ENCODE results near the gene GATAD2A. TPM values are rescaled to one million over a fixed set of nuclear protein-coding genes. Genes with fewer than 3 reads are reported as not detected.

GATAD2A gene
- polyA plus RNA-seq, 1 donor (not counting 4 experiments of a cell fraction or from before 2014, with no cell fraction given) = 28.4 TPM

GRCh38 chr19:19530889-19531288 is 125.4 kb downstream of the GATAD2A start:
- Histone ChIP-seq H3K36me3 (ENCODE audit: control insufficient read depth in 2 of 2, extremely low read depth in 1 of 2, insufficient read depth in 2 of 2, low read length in 2 of 2) (peaks cover 0 to 15% of the 10 kb centered on the region in 2 experiments), H3K4me2 (ENCODE audit: control insufficient read depth, extremely low read depth, insufficient read depth, low read depth, low read length) (no peak overlapping the region), H3K27ac (ENCODE audit: control insufficient read depth, insufficient read depth, low read length) (no peak overlapping the region), H3K9me1 (ENCODE audit: control insufficient read depth, extremely low read depth, insufficient read depth, low read length) (no peaks in the 10 kb centered on the region), H4K20me1 (ENCODE audit: control insufficient read depth, extremely low read depth, insufficient read depth, low read length) (no peaks in the 10 kb centered on the region), H3K4me1 (ENCODE audit: control insufficient read depth, extremely low read depth, insufficient read depth, low read length) (peaks cover 2% of the 10 kb centered on the region), H3K79me2 (ENCODE audit: control insufficient read depth, insufficient read depth, low read length) (no peaks in the 10 kb centered on the region), H3K4me3 (ENCODE audit: control insufficient read depth in 2 of 3, extremely low read depth in 1 of 3, insufficient read depth in 2 of 3, low read depth in 1 of 3, low read length in 3 of 3) (no peak overlapping the region), H3K9ac (ENCODE audit: control insufficient read depth, extremely low read depth, insufficient read depth, low read length) (no peak overlapping the region), H3K27me3 (ENCODE audit: control insufficient read depth, extremely low read depth, insufficient read depth, low read length) (no peaks in the 10 kb centered on the region), H3K9me3 (ENCODE audit: control insufficient read depth, low read depth, low read length) (no peaks in the 10 kb centered on the region), H2AFZ (ENCODE audit: control insufficient read depth, low read length) (no peak overlapping the region)
- dilution Hi-C loops (cut with MboI; ENCODE audit: extremely low pct_ligation_motif_present, low sequenced_read_pairs) = no loop called here
- FAIRE-seq (no peak), DNase-seq (ENCODE audit: low read depth, low spot score) (no peak)
- TF ChIP-seq CTCF (optimal IDR thresholded peaks at IDR 0.05 in 1 of 3, IDR thresholded peaks at IDR 0.05 in 1 of 3, conservative IDR thresholded peaks at IDR 0.05 in 1 of 3; ENCODE audit: extremely low read depth in 1 of 3, insufficient read depth in 2 of 3, low read length in 3 of 3) (no peak), EZH2 (IDR thresholded peaks at IDR 0.05; ENCODE audit: low read length) (no peak)

- Histone ChIP-seq H3K4me1 (ENCODE audit: control insufficient read depth, extremely low read depth, insufficient read depth, low read length) (peaks cover 2% of the 10 kb centered on the region), H3K27me3 (ENCODE audit: control insufficient read depth, extremely low read depth, insufficient read depth, low read length) (peaks cover 1% of the 10 kb centered on the region), H4K20me1 (ENCODE audit: control insufficient read depth, extremely low read depth, insufficient read depth, low read length) (no peaks in the 10 kb centered on the region), H3K79me2 (ENCODE audit: control insufficient read depth, insufficient read depth, low read length) (no peaks in the 10 kb centered on the region), H2AFZ (ENCODE audit: control insufficient read depth, low read length) (no peak overlapping the region), H3K9me3 (ENCODE audit: control insufficient read depth, low read depth, low read length) (no peaks in the 10 kb centered on the region), H3K4me3 (ENCODE audit: control insufficient read depth in 2 of 3, extremely low read depth in 1 of 3, insufficient read depth in 2 of 3, low read depth in 1 of 3, low read length in 3 of 3) (no peak overlapping the region), H3K4me2 (ENCODE audit: control insufficient read depth, extremely low read depth, insufficient read depth, low read depth, low read length) (no peak overlapping the region), H3K27ac (ENCODE audit: control insufficient read depth, insufficient read depth, low read length) (no peak overlapping the region), H3K9ac (ENCODE audit: control insufficient read depth, extremely low read depth, insufficient read depth, low read length) (no peak overlapping the region), H3K36me3 (ENCODE audit: control insufficient read depth in 2 of 2, extremely low read depth in 1 of 2, insufficient read depth in 2 of 2, low read length in 2 of 2) (peaks cover 0 to 12% of the 10 kb centered on the region in 2 experiments), H3K9me1 (ENCODE audit: control insufficient read depth, extremely low read depth, insufficient read depth, low read length) (no peaks in the 10 kb centered on the region)
- dilution Hi-C loops (cut with MboI; ENCODE audit: extremely low pct_ligation_motif_present, low sequenced_read_pairs) = no loop called here
- TF ChIP-seq EZH2 (IDR thresholded peaks at IDR 0.05; ENCODE audit: low read length) = no peak
- peak; percentile 88 to 100 (median 92) for TF ChIP-seq CTCF (optimal IDR thresholded peaks at IDR 0.05 in 1 of 3, IDR thresholded peaks at IDR 0.05 in 1 of 3, conservative IDR thresholded peaks at IDR 0.05 in 1 of 3; ENCODE audit: extremely low read depth in 1 of 3, insufficient read depth in 2 of 3, low read length in 3 of 3)
- FAIRE-seq (no peak), DNase-seq (ENCODE audit: low read depth, low spot score) (no peak)
Observed at GRCh38 chr19:19531951-19532805, 126.7 kb downstream of the GATAD2A start.
